Hepatic stellate cell (primary cell): ENCODE results near the gene SLC7A6.
A peak's percentile ranks its signal among the peaks of the same experiment; 100 is the strongest.

ENCODE experiments used
- DNase-seq: peaks from one replicate; pipeline ENCODE4 v3.0.0; 2011; ENCODE audit warnings: low spot score

SLC7A6 gene

DNA sequence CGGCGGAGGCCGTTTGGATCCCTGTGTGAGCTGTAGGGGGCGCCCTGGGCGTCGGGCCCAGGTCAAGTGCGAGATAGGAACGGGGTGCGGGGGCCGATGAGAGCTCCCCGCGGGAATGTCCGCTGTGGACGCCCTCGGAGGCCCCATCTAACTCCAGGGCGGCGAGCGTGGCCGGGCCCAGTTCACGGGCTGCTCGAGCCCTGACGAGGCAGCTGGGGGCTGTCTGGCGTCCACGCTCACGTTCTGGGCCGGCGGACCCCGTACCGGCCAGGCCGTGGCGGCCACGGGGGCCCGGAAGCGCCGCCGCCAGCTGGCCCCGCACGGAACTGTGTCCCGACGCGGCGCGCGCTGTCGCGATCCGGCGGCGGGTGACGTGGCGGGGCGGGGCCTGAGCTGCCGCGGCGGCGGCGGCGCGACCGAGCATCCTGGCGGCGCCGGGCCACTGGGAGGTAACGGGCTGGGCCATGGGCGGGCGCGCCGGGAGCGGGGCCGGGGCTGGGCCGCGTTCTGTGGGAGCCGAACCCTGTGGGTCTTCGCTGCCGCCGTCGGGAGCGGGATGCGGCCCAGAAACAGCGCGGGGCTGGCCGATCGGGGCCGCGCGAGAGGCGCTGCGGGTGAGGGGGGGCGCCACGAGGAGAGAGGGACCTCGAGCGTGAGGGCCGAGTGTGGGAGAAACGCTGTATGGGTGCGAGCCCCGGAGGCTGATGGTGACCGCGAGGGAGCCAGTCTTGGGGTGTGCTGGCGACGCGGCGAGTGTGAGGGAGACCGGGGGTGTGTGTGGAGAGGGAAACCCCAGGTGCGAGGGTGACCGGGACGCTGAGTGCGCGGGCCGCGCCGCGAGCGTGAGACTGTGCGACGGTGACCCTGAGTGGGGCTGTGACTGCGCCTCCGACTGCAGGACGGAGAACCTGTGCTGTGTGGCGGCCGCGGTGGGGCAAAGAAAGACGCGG is at the start of gene SLC7A6:
SLC7A6 (plus strand) TSS at position 399 of the 950 bp plus-strand sequence. CDS start 10,201 bp downstream, outside the sequence.
- peak; percentile 93 for DNase-seq

DNA sequence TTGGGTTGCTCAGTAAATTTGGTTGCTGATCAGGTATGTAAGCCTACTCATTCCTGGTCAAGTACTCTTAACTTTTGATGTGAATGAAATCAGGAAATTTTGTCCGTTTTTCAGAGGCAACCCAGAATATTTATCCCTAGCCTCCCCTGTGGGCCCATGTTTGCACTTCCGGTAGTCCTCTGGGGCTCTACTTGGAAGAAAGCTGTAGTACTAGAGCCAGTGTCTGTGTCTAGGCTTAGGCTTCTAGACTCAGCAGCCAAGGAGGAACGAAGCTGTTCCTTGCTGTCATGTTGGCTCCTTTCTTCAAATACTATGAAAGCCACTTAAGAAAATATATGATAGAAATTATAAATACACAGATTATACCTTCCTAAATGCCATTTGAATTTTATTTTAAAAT is 49.6 kb upstream of the SLC7A6 start:
- no peak for DNase-seq

DNA sequence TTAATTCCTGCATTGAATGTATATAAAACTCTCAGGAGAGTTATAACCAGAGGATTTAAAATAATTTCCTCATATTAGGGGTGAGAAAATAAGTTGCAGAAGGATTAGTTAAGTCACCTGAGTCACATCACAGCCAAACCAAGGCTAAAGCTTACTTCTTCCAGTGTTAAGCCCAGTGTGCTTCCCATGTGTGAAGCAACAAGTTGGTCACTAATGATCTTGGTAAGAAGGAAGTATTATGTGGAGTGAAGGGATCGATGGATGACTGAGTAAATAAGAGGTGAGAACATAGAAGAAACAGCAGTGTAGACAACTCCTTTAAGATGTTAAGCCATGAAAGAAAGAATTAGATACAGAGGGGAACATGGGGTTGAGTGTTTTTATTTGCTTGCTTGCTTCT is 49.0 kb upstream of the SLC7A6 start:
- DNase-seq, result no peak

DNA sequence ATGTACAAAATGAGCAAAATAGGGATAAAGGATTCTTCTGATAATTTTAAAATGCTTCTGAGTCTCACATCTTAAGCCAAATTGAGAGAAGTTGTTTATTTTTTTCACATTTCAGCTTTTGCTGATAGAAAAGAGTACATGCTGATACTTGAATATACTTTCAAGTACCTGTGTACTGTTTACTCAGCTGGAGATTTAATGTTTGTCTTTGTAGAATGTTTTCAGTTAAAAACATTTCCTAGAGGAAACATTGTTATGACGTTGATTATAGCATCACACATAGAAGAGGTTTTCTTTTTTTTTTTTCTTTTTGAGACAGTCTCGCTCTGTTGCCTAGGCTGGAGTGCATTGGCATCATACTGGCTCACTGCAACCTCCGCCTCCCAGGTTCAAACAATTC is 48.1 kb upstream of the SLC7A6 start:
- no peak for DNase-seq

DNA sequence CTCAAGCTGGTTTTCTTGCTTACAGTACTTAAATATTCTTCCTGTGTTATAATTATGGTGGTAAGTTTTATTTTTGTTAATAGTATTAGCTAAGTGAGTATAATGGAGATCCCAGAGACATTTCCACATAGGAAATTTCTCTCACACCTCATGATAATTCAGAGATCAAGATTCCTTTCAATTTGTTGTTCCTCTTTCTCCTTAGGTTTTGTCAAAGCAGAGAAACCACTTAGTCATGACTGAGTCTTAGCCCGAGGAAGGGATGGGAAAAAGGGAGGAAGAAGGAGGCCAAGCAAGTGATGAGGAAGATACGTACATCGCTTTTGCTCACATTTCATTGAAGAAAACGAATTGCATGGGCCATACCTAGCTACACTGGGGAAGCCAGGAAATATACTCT is 46.8 kb upstream of the SLC7A6 start:
- no peak for DNase-seq

DNA sequence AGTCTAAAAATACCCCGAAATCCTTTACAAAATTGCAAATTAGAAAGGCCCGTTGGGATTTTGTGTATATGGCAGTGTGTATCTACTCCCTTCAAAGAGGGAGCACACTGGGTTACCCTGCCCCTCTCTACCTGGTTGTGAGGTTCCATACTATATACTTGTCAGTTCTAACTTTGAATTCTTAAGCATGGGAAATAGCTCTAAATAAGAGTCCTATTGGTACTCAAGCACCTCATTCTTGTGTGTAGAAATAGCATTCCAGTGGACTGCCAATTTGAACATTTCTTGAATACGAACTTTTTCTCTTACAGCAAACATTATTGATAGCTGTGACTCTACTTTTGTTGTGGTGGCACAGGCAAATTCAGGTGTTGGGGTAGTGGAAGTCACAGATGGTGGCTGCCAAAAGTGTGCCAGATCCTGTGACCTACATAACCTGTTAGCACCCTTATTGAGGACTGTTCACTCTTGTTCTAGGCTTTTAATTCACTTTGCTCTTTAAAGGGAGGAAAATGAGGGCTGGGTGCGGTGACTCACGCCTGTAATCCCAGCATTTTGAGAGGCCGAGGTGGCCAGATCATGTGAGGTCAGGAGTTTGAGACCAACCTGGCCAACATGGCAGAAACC is 44.5 kb upstream of the SLC7A6 start:
- DNase-seq, result no peak

DNA sequence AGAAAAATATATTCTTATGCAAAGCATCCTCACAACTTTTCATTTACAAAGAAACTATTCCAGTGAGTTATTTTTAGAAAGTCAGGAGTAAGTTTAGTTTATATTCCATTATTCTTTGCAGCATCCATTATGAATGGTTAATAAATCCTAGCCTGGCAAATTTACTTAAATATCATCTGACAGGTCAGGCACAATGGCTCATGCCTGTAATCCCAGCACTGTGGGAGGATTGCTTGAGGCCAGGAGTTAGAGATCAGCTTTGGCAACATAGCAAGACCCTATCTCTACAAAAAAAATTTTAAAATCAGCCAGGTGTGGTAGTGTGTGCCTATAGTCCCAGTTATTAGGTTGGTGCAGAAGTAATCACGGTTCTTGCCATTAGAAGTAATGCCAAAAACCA is 41.3 kb upstream of the SLC7A6 start:
- no peak for DNase-seq

DNA sequence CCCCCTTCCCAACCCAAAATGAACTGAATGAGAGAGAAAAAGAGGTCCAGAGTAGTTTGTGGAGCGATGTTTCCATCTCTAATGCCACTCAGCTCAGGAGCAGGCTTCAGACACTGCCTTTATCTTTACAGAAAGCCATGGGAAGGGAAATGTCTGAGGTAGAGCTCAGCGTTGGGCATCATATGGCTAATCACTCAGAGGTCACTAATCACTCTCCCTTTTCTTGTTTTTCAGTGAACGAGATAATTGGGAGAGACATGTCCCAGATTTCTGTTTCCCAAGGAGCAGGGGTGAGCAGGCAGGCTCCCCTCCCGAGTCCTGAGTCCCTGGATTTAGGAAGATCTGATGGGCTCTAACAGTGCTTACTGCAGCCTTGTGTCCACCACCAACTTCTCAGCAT is 38.2 kb upstream of the SLC7A6 start:
- no peak for DNase-seq

DNA sequence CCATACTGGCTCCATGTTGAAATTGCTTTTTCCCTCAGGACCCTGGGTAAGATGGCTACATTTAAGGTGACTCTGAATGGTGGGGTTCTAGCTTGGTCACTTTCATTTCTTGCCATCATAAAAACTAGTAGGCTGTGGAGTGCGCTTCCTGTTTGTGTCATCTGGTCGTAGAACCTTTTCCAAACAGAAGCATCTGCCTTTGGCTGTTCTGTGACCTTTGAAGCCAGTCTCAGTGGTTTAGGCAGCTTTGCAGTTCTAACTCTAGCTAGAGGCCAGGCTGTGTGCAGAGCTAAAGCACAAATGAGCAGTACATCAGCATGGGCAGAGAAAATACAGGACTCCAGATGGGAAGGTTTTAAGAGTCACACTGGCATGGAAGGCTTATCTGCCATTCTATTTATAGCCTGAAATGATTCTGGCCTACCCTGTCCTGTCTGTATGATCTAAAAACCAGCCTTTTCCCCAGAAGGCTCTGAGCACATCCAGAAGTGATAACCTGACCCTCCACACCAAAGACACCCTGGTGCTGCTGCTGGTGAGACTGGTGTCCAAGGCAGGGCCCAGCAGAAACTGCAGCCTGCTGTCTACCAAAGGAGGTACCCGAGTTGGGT is 37.0 kb upstream of the SLC7A6 start:
- no peak for DNase-seq

DNA sequence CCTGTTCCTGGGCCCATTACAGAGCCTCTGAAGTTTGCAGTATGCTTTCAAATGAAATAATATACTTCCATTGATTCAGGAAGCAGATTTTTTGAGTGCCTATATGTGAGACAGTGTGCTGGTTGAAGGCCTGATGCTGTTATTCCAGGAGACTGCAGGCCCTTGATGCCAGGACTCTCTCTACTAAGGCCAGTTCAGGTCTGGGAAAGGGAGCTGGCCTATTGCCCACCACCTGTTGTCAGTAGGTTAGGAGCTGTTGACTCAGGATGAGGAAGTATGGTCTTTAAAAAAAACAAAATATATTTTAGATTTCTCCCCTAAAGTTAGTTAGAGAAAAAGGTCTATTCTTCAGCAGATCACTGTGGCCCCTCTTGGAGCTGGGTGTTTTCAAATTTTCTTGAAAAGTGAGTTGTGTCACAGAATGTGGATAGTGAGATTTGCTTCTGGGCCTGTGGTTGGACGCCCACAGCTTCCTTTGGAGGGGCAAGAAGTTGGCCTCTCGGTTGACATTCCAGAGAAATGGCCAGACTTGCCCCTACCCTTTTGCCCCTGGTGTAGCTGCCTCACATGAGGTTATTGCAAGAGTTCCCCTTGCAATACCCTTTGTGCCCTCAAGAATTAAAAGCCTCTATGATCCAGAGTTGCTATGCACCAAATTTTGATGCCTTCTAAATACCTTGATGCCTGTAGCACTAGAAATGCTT is 36.3 kb upstream of the SLC7A6 start:
- DNase-seq, result no peak

DNA sequence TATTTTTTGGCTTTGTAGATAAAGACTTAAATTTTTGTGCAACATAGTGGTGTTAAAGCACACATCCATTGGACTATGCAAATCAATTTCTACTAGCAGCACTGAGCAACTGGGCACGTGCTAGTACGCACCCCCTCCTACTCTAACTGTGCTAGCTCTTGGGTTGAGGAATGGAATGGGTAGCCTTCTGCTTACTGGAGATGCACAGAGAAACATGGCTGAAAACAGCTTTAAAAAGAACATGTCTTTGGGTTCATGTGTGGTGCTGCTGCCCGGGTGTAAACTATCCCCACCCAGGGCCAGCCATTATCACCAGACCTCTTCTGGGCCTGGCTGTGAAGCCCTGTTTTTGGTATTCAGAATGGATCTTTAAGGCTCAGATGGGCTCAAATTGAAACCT is 35.7 kb upstream of the SLC7A6 start:
- DNase-seq, result no peak

DNA sequence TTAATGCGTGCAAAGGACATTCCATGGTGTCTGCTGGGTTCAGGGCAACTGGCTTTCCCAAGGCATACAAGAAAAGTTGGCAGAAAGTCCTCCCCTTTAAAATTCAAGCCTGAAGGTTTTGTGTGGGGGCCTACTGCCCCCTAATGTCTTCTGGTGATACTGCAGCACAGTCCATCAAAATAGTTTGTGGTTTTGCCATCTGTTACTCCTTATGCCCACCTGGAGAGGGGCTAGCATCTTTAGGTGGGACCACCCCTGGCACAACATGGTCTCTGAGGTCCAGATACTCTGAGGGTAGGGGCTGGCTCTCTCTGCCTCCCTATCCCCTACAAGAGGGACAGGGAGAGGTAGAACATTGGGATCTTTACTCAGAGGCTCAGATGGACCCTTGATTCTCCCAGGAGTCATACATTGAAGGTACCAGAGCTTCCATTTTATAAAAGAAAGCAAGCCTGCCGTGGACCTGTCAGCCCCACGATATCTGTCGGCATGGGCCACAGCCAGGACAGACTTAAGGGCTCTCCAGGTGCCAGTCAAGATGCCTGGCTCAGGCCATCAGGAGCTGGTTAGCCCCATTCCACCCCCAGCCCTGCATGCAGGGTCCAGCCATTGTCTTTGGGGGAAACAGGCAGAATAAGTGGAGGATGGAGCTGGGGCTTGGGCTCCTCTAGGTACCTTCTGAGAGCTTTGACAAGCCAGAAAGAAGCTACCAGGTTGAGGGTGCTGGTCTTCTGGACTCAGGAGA is 34.7 kb upstream of the SLC7A6 start:
- DNase-seq, result peak; percentile 74

DNA sequence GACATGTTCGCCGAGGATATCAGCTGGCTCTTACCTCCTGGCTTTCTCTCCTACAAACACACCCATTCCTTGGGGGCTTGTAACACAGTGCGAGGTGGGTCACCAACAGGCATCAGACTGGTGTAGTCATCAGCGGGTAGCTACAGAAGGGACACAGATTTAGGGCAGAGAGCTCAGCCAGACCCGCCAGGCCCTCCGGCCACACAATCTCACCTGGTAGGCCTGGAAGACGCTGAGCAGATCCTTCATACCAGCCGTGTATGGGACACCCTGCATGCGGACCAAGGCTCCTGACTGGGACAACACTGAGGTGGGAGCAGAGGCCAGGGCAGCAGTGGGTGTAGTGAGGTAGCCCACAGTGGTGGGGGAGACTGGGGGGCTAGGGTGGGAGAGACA is 34.2 kb upstream of the SLC7A6 start:
- DNase-seq, result no peak

DNA sequence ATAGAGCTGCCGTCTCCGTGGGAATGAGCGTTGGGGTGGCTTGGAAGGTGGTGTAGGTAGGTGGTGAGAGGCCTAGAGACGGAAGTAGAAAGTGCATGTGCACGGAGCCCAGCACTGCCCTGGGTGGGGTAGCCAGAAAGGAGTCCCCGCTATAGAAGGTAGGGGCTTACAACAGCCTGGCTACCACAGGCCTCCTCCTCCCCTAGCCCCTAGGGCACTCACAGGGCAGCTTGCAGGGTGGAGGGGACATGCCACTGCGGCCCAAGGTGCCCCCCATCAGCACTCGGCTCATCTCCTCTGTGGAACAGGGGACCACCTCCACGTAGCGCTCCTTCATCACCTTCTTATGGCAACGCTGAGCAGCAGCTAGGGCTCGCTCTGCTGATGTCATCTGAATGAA is 33.4 kb upstream of the SLC7A6 start:
- no peak for DNase-seq

DNA sequence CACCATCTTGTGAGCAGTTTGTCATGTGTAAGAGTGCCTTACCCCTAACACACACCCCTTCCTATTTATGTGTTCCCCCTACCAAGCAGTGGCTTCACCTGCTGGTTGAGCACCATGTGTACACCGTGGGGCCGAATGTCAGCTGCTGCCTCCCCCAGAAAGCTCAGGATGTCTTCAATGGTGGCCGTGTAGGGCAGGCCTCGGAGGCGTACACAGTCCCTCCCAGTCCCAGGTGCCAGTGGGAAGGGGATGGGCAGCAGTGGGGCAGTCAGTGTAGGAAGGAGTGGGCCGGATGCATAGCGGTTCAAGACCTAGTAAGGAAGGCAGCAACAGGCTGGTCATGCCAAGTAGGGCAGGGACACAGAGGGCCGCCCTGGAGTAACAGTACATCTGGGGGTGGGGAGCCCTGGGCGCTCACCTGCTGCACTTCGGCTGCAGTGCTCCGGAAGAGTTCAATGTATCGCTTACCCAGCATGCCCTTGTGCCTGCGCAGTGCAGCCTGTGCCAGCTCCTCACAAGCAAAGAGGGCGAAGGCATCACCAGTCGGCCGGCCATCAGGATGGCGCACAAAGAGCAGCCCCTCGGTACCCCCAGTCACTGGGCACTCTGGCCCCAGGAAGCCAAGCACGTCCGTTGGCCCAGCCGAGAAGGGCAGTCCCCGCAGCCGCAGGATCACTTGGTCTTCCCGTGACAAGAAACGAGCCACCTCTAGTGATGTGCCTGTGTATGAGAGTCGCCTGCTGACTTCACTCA is 32.8 kb upstream of the SLC7A6 start:
- no peak for DNase-seq

DNA sequence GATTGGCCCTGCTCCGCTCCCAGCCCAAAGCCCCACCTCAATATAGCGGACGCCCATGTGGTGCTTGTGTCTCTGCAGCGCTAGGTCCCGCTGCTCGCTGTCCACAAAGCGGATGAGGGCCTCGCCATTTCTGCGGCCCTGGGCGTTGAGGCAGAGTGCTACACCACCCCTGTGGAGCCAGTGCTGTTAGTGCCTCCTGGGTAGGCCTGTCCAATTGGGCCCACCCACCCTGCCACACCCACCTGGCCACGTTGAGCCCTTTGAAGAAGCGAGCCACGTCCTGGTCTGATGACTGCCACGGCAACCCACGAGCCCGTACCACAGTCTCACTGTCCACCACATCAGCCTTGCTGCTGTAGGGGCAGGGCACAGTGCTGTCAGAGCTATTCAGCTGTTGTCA is 32.0 kb upstream of the SLC7A6 start:
- no peak for DNase-seq

DNA sequence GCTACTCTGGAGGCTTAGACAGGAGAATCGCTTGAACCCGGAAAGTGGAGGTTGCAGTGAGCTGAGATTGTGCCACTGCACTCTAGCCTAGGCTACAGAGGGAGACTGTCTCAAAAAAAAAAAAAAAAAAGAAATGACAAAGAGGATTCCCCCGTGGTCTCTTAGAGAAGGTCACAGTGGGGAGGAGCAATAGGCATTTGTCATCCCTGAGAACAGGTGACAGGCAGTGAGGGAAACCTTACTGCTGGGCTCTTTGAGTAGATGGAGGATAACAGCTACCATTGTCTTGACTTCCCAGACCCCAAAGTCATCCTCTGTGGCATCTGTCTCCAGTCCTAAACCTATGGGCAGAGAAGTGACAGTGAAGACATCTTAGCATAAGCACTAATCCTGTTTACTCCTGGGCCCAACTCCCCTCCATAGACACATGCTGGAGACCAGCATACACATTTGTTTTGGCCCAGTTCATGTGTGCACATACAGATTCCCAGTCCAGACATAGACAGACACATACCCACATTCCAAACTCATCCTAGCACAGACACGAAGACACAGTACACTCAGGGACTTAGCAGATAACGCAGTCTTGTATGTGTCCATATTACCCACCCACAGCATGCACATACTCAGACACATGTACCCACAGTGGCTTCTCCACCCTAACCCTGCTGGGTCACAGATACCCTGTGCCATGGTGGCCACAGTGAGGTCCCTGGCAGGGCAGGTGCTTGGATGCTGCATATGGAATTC is 31.1 kb upstream of the SLC7A6 start:
- no peak for DNase-seq

DNA sequence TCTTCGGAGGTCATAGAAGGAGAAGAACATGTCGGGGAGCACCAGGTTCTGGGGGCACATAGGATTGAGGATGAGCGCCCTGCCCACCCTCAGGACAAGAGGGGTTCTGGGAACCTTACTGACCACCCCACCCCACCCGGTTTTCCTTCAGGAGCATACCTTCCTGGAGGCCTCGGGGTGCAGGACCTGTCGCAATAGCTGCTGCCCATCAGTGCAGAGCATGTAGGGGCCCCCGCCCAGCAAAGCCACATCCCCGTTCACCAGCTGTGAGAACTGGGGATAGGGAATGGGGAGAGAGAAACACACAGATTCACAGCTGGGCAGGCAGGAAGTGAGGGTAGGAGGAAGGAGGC is 30.5 kb upstream of the SLC7A6 start:
- no peak for DNase-seq

DNA sequence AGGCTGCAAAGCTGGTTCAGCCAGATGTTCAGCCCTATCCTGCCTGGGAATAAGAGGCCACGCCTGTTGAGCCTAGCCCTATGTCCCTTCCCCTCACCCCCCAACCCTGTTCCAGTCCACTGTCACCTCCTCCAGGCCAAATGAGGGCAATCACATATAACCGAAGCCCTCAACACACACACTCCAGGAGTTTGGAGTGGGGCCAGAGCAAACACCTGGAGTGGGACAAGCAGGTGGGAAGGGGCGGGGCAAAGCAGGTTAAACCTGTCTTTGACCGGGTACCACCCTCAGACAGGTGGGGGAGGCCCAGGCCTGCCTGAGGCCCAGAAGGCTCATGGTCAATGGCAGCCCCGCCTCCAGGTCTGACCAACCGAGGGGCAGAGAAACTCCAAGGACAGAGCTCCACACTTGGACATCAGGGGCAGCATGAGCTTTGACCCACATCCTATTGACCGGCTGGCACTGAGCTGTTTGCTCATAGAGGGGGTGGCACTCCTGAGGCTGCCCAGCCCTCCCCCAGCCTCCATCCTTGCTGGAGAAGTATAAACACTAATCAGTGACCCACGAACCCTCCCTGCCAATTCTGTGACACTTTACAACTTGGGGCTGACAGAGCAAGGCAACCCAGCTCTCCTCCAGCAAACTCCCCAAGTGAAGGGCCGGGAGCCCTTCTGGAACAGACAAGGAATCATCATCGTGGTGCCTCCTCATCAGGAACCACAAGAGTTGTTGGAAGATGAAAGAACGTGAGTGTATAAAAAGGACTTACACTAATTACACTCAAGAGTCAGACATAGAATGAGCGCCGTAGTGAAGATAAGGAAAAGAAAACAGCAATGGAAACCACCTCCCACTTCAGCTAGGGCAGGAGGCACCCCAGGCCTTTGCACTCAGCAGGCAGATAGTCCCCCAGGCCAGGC is 29.9 kb upstream of the SLC7A6 start:
- no peak for DNase-seq
